Tibial nerve (tissue), 4 donors: ENCODE measurements around the gene LAIR1. TPM values are rescaled to one million over a fixed set of nuclear protein-coding genes. Genes with fewer than 3 reads are reported as not detected.

ENCODE experiments used
- DNase-seq, 2 donors: peaks; one replicate each; pipeline ENCODE4 v3.0.0-alpha.2; 2019; ENCODE audit warnings: low spot score in 2 of 2
- H3K27ac ChIP-seq, 4 donors: fragments of 200-600 bp; sonication (generic) in 3 of 4; one replicate each; pipeline ENCODE4 v1.5.1; 2017 to 2019; ENCODE audit warnings: mild to moderate bottlenecking in 1 of 4
- H3K27me3 ChIP-seq, 2 donors: fragments of 200-600 bp; sonication (generic) in 1 of 2; one replicate each; pipeline versions ENCODE4 v1.5.1 to v1.6.0; 2017 to 2019
- H3K36me3 ChIP-seq, 3 donors: fragments of 200-600 bp; sonication (generic); one replicate each; pipeline ENCODE4 v1.5.1; 2018 to 2019
- H3K4me1 ChIP-seq, 4 donors: fragments of 200-600 bp; sonication (generic) in 3 of 4; one replicate each; pipeline ENCODE4 v1.5.1; 2017 to 2019
- H3K4me3 ChIP-seq, 4 donors: fragments of 200-600 bp; sonication (generic) in 3 of 4; one replicate each; pipeline ENCODE4 v1.5.1; 2017 to 2019; ENCODE audit warnings: mild to moderate bottlenecking in 1 of 4, moderate library complexity in 1 of 4
- H3K9me3 ChIP-seq, 4 donors: fragments of 200-600 bp; sonication (generic) in 3 of 4; one replicate each; pipeline ENCODE4 v1.5.1; 2017 to 2019
- CTCF ChIP-seq, 5 experiments: fragments of 200-600 bp in 3 of 5; fragments of 450-650 bp in 2 of 5; sonication (generic) in 3 of 5; IDR thresholded peaks; one replicate each; pipeline ENCODE4 v1.5.1; 2016 to 2019; ENCODE audit warnings: antibody characterized with exemption in 5 of 5, mild to moderate bottlenecking in 3 of 5, moderate library complexity in 2 of 5
- EP300 ChIP-seq, 2 donors: sonication (generic); formaldehyde crosslinking; IDR thresholded peaks; one replicate each; pipeline ENCODE4 v1.6.1; 2017; ENCODE audit warnings: antibody characterized with exemption in 2 of 2, mild to moderate bottlenecking in 1 of 2
- POLR2A ChIP-seq, 2 donors: fragments of 450-650 bp; IDR thresholded peaks; one replicate each; pipeline ENCODE4 v1.6.1; 2017; ENCODE audit warnings: antibody characterized with exemption in 2 of 2, mild to moderate bottlenecking in 2 of 2, moderate library complexity in 2 of 2
- WGBS, 2 donors: methylation state at CpG; one replicate each; pipeline ENCODE4 v1.1.5; 2018; 5-methylcytosine and 5-hydroxymethylcytosine counted together
- total RNA-seq, 4 donors: library from RNA; depleted of rRNA; stranded (reverse); fragments of >200 nt; gene quantifications; one replicate each; pipeline ENCODE4 v1.1.0, GENCODE V29; 2016

The LAIR1 gene, protein sequence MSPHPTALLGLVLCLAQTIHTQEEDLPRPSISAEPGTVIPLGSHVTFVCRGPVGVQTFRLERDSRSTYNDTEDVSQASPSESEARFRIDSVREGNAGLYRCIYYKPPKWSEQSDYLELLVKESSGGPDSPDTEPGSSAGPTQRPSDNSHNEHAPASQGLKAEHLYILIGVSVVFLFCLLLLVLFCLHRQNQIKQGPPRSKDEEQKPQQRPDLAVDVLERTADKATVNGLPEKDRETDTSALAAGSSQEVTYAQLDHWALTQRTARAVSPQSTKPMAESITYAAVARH
- total RNA-seq = 10 to 100 TPM; 15.5 to 59.1 (median 31.1) TPM

DNA sequence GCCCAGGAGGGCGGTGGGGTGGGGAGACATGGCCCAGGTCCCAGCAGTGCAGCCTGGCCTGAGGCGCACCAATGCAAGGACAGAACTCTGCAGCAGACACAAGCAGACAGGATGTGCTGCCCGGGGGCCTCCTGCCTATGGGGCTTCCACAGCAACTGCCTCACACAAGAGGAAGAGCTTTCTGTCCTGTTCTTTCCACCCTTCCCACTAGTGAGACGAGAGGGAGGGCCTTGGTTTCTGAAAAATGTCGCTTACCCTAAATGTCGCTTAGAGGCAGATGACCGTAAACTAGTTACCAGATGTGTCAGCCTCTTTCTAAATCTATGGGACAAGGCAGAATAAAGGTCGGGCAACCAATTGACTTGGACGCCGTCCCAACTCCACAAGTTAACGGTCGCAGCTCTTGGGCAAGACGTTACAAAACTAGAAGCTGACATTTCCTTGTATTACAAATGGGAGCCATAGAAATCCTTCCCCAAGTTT is at the start of gene LAIR1:
Gene LAIR1 (minus strand): TSS at position 157 of the 483 bp plus-strand sequence. CDS start 127 bp downstream, at position 30.
- H3K9me3 ChIP-seq = no peaks in the 10 kb centered on the region
- peak within 1 kb of the TSS in 3 of 4 donors; percentile 53 to 62 (median 59) for H3K27ac ChIP-seq
- H3K27me3 ChIP-seq = no peaks in the 10 kb centered on the region
- DNase-seq = peak in 1 of 2 donors; percentile 42
- 28 to 37% methylated on average over 12 to 13 of the region's 13 CpGs for WGBS, 2 donors
- peak within 1 kb of the TSS in 3 of 4 donors; percentile 15 to 43 (median 29) for H3K4me3 ChIP-seq
- H3K36me3 ChIP-seq = no peaks in the 10 kb centered on the region
- TF ChIP-seq EP300 (IDR thresholded peaks at IDR 0.05) = peak in 1 of 2 donors; percentile 43
- TF ChIP-seq POLR2A (IDR thresholded peaks at IDR 0.05) = no peak
- H3K4me1 ChIP-seq = no peaks in the 10 kb centered on the region

- 92 to 93% methylated on average over 4 of the region's 4 CpGs for WGBS, 2 donors
Observed at GRCh38 chr19:54414156-54414555, 49.4 kb upstream of the LAIR1 start.

DNA sequence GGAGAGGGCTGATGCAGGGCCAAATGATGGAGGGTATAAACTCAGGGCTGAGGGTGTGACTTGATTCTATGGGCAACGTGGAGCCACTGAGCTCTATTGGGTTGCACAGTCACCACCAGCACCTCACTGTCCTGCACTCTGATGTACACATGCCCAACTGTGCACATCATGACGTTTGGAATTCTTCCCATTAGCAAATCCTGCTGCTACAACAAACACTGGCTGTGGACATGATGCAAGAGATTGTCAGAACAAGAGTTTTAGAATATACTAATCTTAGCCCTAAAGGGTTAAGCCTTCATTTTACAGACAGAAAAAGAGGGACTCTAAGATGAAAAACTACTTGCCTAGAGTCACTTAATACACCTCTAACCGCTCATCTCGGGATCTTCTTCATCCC is 48.1 kb upstream of the LAIR1 start:
- H3K4me1 ChIP-seq = peaks cover 0 to 18% (median 4%) of the 10 kb centered on the region in 4 donors
- TF ChIP-seq EP300 (IDR thresholded peaks at IDR 0.05) (no peak), POLR2A (IDR thresholded peaks at IDR 0.05) (no peak), CTCF (IDR thresholded peaks at IDR 0.05) (no peak)
- H3K4me3 ChIP-seq = no peak overlapping the region
- no peaks in the 10 kb centered on the region for H3K9me3 ChIP-seq
- H3K36me3 ChIP-seq = no peaks in the 10 kb centered on the region
- 74 to 78% methylated on average over 4 of the region's 4 CpGs for WGBS, 2 donors
- no peak overlapping the region for H3K27ac ChIP-seq
- H3K27me3 ChIP-seq = peaks cover 0 to 44% of the 10 kb centered on the region in 2 donors
- no peak for DNase-seq

More at GRCh38 chr19:54414156-54414555, 49.4 kb upstream of the LAIR1 start:
- Histone ChIP-seq H3K36me3 (no peaks in the 10 kb centered on the region), H3K4me1 (peaks cover 0 to 30% (median 8%) of the 10 kb centered on the region in 4 donors), H3K27me3 (peaks cover 0 to 53% of the 10 kb centered on the region in 2 donors), H3K4me3 (no peak overlapping the region), H3K27ac (no peak overlapping the region), H3K9me3 (no peaks in the 10 kb centered on the region)
- TF ChIP-seq POLR2A (IDR thresholded peaks at IDR 0.05) (no peak), CTCF (IDR thresholded peaks at IDR 0.05) (no peak), EP300 (IDR thresholded peaks at IDR 0.05) (no peak)
- DNase-seq = no peak

- no peak for DNase-seq
- Histone ChIP-seq H3K27me3 (peaks cover 0 to 30% of the 10 kb centered on the region in 2 donors), H3K4me1 (peaks cover 0 to 5% (median 0%) of the 10 kb centered on the region in 4 donors), H3K27ac (no peak overlapping the region), H3K36me3 (no peaks in the 10 kb centered on the region), H3K4me3 (no peak overlapping the region), H3K9me3 (no peaks in the 10 kb centered on the region)
- TF ChIP-seq EP300 (IDR thresholded peaks at IDR 0.05) (no peak), CTCF (IDR thresholded peaks at IDR 0.05) (no peak), POLR2A (IDR thresholded peaks at IDR 0.05) (no peak)
Observed at GRCh38 chr19:54411033-54411432, 46.3 kb upstream of the LAIR1 start.

DNA sequence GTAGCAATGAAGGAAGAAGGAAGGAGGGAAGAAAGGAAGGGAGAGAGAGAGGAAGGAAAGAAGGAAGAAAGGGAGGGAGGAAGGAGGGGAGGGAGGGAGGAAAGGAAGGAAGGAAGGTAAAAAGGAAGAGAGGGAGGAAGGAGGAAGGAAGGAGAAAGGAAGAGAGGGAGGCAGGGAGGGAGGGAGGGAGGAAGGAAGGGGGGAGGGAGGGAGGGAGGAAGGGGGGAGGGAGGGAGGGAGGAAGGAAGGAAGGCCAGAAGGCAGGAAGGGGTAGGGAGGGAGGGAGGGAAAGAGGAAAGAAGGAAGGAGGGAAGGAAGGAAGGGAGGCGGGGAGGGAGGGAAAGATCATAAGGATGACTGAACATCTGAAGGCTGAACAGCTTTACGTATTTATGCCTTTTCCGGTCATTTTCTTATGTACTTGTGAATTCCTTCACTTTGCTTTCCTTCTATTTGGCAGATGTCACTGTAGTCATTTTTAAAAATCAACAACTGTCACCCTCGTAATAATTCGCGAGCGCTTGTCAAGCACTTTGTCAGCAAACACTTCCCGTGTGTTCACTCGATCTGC is 43.8 kb upstream of the LAIR1 start:
- Histone ChIP-seq H3K4me3 (no peak overlapping the region), H3K36me3 (no peaks in the 10 kb centered on the region), H3K27ac (no peak overlapping the region), H3K4me1 (no peaks in the 10 kb centered on the region), H3K9me3 (no peaks in the 10 kb centered on the region), H3K27me3 (peaks cover 0 to 15% of the 10 kb centered on the region in 2 donors)
- 75 to 84% methylated on average over 9 of the region's 9 CpGs for WGBS, 2 donors
- no peak for DNase-seq
- TF ChIP-seq EP300 (IDR thresholded peaks at IDR 0.05) (no peak), POLR2A (IDR thresholded peaks at IDR 0.05) (no peak), CTCF (IDR thresholded peaks at IDR 0.05) (no peak)
